Lung (tissue), 12 donors: ENCODE results near the gene CCDC85C. TPM values are rescaled to one million over a fixed set of nuclear protein-coding genes. Genes with fewer than 3 reads are reported as not detected.

Experiments
- ATAC-seq: fragments of 200-7000 bp; cut with Tn5 transposase; one replicate; pipeline ENCODE4 v1.9.1; 2020; ENCODE audit warnings: moderate number of reproducible peaks; ENCODE audit not compliant: insufficient read depth, low FRiP score
- DNase-seq, 3 donors: peaks; one replicate each; pipeline ENCODE4 v3.0.0-alpha.2; 2013 to 2017
- H3K27ac ChIP-seq, 2 donors: one replicate each; pipeline ENCODE4 v1.5.1; 2013; ENCODE audit warnings: mild to moderate bottlenecking in 2 of 2, moderate library complexity in 2 of 2, control low read depth in 1 of 2, inconsistent platforms in 1 of 2, low read depth in 1 of 2, low read length in 1 of 2
- H3K27me3 ChIP-seq, 3 donors: one replicate each; pipeline ENCODE4 v1.5.1; 2013; ENCODE audit warnings: low read length in 2 of 3; ENCODE audit not compliant: control insufficient read depth in 3 of 3, insufficient read depth in 3 of 3
- H3K36me3 ChIP-seq, 4 donors: one replicate each; pipeline ENCODE4 v1.5.1; 2013; ENCODE audit warnings: low read length in 4 of 4, mild to moderate bottlenecking in 1 of 4, moderate library complexity in 1 of 4; ENCODE audit not compliant: control insufficient read depth in 4 of 4, insufficient read depth in 4 of 4
- H3K4me1 ChIP-seq, 5 donors: one replicate each; pipeline ENCODE4 v1.5.1; 2013; ENCODE audit warnings: low read length in 5 of 5, mild to moderate bottlenecking in 2 of 5, moderate library complexity in 1 of 5; ENCODE audit not compliant: control insufficient read depth in 5 of 5, insufficient read depth in 5 of 5
- H3K4me3 ChIP-seq: one replicate; pipeline ENCODE4 v1.5.1; 2013; ENCODE audit warnings: mild to moderate bottlenecking, control low read depth, moderate library complexity
- H3K9ac ChIP-seq, 2 donors: one replicate each; pipeline ENCODE4 v1.5.1; 2013; ENCODE audit warnings: low read length in 2 of 2, control low read depth in 1 of 2; ENCODE audit not compliant: insufficient read depth in 1 of 2
- H3K9me3 ChIP-seq, 4 donors: one replicate each; pipeline ENCODE4 v1.5.1; 2013; ENCODE audit warnings: low read length in 3 of 4, mild to moderate bottlenecking in 1 of 4, moderate library complexity in 1 of 4; ENCODE audit not compliant: control insufficient read depth in 4 of 4, insufficient read depth in 3 of 4
- CTCF ChIP-seq: IDR thresholded peaks from 2 replicates; pipeline ENCODE4 v1.5.1; 2012; ENCODE audit warnings: mild to moderate bottlenecking; ENCODE audit errors: control extremely low read depth, extremely low read depth
- WGBS, 2 donors: extraction: QIAGEN DNeasy Blood & Tissue Kit; methylation state at CpG; one replicate each; pipeline ENCODE4 v1.1.7; 2013; 5-methylcytosine and 5-hydroxymethylcytosine counted together
- polyA plus RNA-seq, 2 donors: library from polyadenylated mRNA; stranded (reverse); fragments of 200-250 nt; gene quantifications; one replicate each; pipeline ENCODE4 v1.2.1, GENCODE V29; 2013
- total RNA-seq, 2 donors: library from RNA; depleted of rRNA in 1 of 2; stranded (reverse); fragments of >200 nt in 1 of 2; gene quantifications; one replicate each; pipeline ENCODE4 v1.2.1, GENCODE V29; 2014 to 2021
- donor health status: control.
- donor health status: control.
- donor health status: Bipolar disorder and iron deficiency.
- donor health status: healthy.
- donor health status: DM: yes; HTN: yes; CAD: no.

The CCDC85C gene
- total and polyA plus RNA-seq, 4 donors = 2.8 to 19.8 (median 17.6) TPM

- H3K36me3 ChIP-seq = no peaks in the 10 kb centered on the region
- H3K27ac ChIP-seq = peak overlapping the region; percentile 65 to 86
- 60 to 81% methylated on average over 5 of the region's 5 CpGs for WGBS, 2 donors
- H3K9me3 ChIP-seq = no peaks in the 10 kb centered on the region
- no peak overlapping the region for H3K9ac ChIP-seq
- no peak overlapping the region for H3K4me3 ChIP-seq
- no peaks in the 10 kb centered on the region for H3K27me3 ChIP-seq
- ATAC-seq (no peak), DNase-seq (no peak)
- peaks cover 10 to 78% (median 64%) of the 10 kb centered on the region in 5 donors for H3K4me1 ChIP-seq
- TF ChIP-seq CTCF = no peak
These were observed 27.7 kb downstream of the CCDC85C start for GRCh38 chr14:99576304-99576703.

DNA sequence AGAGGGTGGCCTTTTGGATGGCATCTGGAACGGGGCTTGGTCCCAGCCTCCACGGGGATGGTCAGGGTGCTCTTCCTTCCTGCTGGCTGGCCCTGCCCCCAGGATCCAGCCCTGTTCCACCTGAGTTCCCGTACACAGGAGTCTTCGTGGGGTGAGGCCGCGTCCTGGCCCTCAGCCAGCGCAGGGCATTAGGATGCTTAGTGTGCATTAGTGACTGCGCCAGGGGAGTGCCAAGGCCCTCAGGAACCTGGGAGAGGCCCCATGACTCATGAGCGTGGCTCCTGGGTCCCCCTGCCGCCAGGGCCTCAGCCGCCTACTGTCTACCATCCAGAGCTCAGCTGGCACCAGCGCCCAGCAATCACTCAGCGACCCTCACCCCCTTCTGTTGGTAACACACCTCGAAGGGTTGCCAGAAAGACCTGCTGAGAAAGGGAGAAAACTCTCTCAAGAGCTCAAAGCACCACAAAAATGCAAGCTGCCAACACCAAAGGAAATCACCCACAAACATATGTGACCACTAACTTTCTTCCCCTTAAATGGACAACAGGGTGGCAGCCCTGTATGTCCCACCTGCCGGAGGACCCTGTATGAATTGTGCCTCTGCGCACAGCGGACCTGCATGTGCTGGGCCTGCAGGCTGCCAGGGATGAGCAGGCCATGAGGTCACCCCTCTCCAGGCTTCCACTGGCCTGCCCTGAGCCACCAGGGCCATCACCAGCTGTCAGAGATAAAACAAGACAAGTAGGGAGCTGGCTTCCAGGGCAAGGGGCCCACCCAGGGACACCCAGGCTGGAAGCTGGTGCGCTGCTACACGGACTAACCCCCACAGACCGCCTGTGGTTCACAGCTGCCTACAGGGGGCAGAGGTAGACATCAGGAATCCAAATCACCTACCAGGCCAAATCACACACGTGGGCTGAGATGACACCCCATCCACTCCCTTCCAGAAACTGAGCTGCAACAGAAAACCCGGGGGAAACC, 28.7 kb downstream of the CCDC85C start:
- ATAC-seq (peak; percentile 36), DNase-seq (peak in 1 of 3 donors; percentile 35)
- Histone ChIP-seq H3K36me3 (no peaks in the 10 kb centered on the region), H3K9me3 (no peaks in the 10 kb centered on the region), H3K27me3 (no peaks in the 10 kb centered on the region), H3K27ac (peak overlapping the region; percentile 65 to 86), H3K9ac (no peak overlapping the region), H3K4me3 (no peak overlapping the region), H3K4me1 (peaks cover 10 to 79% (median 64%) of the 10 kb centered on the region in 5 donors)
- WGBS, 2 donors = 65 to 81% methylated on average over 22 of the region's 22 CpGs
- no peak for TF ChIP-seq CTCF

- H3K27ac ChIP-seq = peak overlapping the region; percentile 24 to 86
- no peaks in the 10 kb centered on the region for H3K36me3 ChIP-seq
- H3K4me3 ChIP-seq = no peak overlapping the region
- WGBS, 2 donors = 47 to 76% methylated on average over 11 of the region's 11 CpGs
- peaks cover 10 to 79% (median 60%) of the 10 kb centered on the region in 5 donors for H3K4me1 ChIP-seq
- peak overlapping the region in 1 of 2 donors; percentile 8 for H3K9ac ChIP-seq
- no peaks in the 10 kb centered on the region for H3K9me3 ChIP-seq
- no peaks in the 10 kb centered on the region for H3K27me3 ChIP-seq
- DNase-seq (peak; percentile 84 to 88 (median 86)), ATAC-seq (peak; percentile 46)
- no peak for TF ChIP-seq CTCF
These were observed 29.7 kb downstream of the CCDC85C start for GRCh38 chr14:99574099-99574880.
